Testis (tissue), 3 donors: ENCODE measurements around the gene HSDL1. TPM values are rescaled to one million over a fixed set of nuclear protein-coding genes. Genes with fewer than 3 reads are reported as not detected.
"Not testable (repeated sequence)": the region's sequence is repeated elsewhere in the genome, so short reads cannot be mapped to it uniquely, and the experiment has no call there.

Source experiments
- DNase-seq: peaks from one replicate; pipeline ENCODE4 v3.0.0-alpha.2; 2019
- H3K27ac ChIP-seq, 2 donors: fragments of 200-600 bp; sonication (generic); one replicate each; pipeline ENCODE4 v1.5.1; 2019
- H3K27me3 ChIP-seq: fragments of 200-600 bp; sonication (generic); one replicate; pipeline ENCODE4 v1.5.1; 2019
- H3K36me3 ChIP-seq: fragments of 200-600 bp; sonication (generic); one replicate; pipeline ENCODE4 v1.5.1; 2017; ENCODE audit warnings: low read depth; ENCODE audit errors: missing control alignments
- H3K4me1 ChIP-seq: fragments of 200-600 bp; sonication (generic); one replicate; pipeline ENCODE4 v1.5.1; 2019
- H3K4me3 ChIP-seq, 2 donors: fragments of 200-600 bp; sonication (generic); one replicate each; pipeline ENCODE4 v1.5.1; 2017 to 2019
- H3K9me3 ChIP-seq: fragments of 200-600 bp; sonication (generic); one replicate; pipeline ENCODE4 v1.5.1; 2017
- POLR2A ChIP-seq: fragments of 450-650 bp; IDR thresholded peaks from one replicate; pipeline ENCODE4 v1.6.1; 2017; ENCODE audit warnings: antibody characterized with exemption, mild to moderate bottlenecking, moderate library complexity
- WGBS, 2 donors: methylation state at CpG; one replicate each; pipeline ENCODE4 v1.1.5; 2018; 5-methylcytosine and 5-hydroxymethylcytosine counted together
- intact Hi-C: fragments of 100-400 bp; cut with DNase I; formaldehyde crosslinking; loops from one replicate; pipeline ENCODE4 v1.15.1; 2023; ENCODE audit warnings: low total_unique reads
- polyA plus RNA-seq: library from polyadenylated mRNA; stranded (reverse); fragments of 350-450 nt; fragmentation: Illumina TruSeq; extraction: RNeasy Lipid Tissue Mini Kit (QIAGEN cat#74804); gene quantifications from one replicate; pipeline ENCODE4 v1.2.3, GENCODE V29; 2014; ENCODE audit warnings: low read depth, low replicate concordance; ENCODE audit not compliant: insufficient read depth
- total RNA-seq, 2 donors: library from RNA; depleted of rRNA; stranded (reverse); fragments of >200 nt; gene quantifications; one replicate each; pipeline ENCODE4 v1.2.3, GENCODE V29; 2016
- TF ChIP-seq, protein P1 (sequence below), 3 experiments: fragments of 450-650 bp in 2 of 3; fragments of 200-600 bp in 1 of 3; sonication (generic) in 1 of 3; IDR thresholded peaks; one replicate each; pipeline ENCODE4 v1.5.1; 2016 to 2019; ENCODE audit warnings: antibody characterized with exemption in 3 of 3, mild to moderate bottlenecking in 2 of 3, moderate library complexity in 1 of 3

The HSDL1 gene
- total and polyA plus RNA-seq, 3 donors from 2014 or later, result 29.0 to 37.9 (median 31.3) TPM

DNA sequence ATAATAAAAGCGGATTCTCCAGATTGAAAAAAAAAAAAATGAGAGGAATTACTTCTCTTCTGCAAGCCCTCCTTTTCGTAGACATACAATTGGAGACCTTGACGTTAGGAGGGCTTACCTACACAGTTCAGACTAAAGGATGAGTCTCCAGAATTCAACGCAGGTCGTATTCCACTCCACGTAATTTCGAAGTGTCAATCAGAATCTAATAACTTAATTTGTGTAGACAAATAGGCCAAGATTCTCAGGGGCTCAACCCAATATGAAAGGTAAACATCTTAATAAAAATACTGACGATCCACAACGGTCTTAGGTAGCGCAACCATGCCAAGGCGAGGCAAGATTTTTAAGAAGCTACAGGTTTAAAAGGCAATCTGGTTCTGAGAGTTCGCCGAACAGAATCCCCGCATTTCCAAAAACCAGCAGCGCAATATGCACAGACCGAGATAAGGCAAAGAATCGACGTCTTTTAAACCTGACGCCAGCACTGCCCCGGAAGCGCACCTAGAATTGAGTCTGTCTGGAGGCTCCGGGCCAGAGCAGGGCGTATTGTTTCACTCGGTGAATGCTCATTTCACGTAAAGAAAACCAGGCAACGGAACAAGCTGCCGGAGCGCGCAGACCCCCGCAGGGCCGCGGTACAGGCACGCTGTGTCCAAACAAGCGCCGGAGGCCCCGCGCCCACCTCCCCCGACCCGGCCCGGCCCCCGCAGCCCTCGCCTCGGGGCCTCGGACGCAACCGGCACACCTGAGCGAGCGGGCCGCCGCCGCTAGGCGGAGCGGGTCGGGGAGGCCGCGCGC, 28.9 kb downstream of the HSDL1 start:
- intact Hi-C loops, result loop anchor here (2.0 kb wide), 1 partner anchor 29 kb away; no protein-coding TSS in a partner anchor
- Histone ChIP-seq H3K36me3 (no peaks in the 10 kb centered on the region), H3K4me1 (peaks cover 10% of the 10 kb centered on the region), H3K9me3 (no peaks in the 10 kb centered on the region), H3K27ac (peak overlapping the region; percentile 81 to 93), H3K4me3 (peak overlapping the region; percentile 97), H3K27me3 (no peaks in the 10 kb centered on the region)
- WGBS, 2 donors, result 1 to 2% methylated on average over 23 to 57 of the region's 57 CpGs
- peak; percentile 73 for DNase-seq
- no peak for TF ChIP-seq POLR2A
- TF ChIP-seq, protein P1, sequence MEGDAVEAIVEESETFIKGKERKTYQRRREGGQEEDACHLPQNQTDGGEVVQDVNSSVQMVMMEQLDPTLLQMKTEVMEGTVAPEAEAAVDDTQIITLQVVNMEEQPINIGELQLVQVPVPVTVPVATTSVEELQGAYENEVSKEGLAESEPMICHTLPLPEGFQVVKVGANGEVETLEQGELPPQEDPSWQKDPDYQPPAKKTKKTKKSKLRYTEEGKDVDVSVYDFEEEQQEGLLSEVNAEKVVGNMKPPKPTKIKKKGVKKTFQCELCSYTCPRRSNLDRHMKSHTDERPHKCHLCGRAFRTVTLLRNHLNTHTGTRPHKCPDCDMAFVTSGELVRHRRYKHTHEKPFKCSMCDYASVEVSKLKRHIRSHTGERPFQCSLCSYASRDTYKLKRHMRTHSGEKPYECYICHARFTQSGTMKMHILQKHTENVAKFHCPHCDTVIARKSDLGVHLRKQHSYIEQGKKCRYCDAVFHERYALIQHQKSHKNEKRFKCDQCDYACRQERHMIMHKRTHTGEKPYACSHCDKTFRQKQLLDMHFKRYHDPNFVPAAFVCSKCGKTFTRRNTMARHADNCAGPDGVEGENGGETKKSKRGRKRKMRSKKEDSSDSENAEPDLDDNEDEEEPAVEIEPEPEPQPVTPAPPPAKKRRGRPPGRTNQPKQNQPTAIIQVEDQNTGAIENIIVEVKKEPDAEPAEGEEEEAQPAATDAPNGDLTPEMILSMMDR (IDR thresholded peaks at IDR 0.05), result peak in 1 of 3 experiments; percentile 16

DNA sequence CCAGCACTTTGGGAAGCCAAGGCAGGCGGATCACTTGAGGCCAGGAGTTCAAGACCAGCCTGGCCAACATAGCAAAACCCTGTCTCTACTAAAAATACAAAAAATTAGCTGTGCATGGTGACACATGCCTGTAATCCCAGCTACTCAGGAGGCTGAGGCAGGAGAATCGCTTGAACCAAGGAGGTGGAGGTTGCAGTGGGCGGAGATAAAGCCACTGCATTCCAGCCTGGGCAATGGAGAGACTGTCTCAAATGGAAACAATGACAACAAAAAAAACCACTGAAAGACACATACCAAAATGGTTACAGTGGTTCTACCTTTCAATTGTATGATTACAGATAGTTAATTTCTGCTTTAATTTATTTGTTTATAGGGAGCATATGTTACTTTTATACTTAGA, 33.0 kb downstream of the HSDL1 start:
- H3K27me3 ChIP-seq, H3K9me3 ChIP-seq, H3K4me3 ChIP-seq, H3K36me3 ChIP-seq, DNase-seq, H3K27ac ChIP-seq, intact Hi-C loops, H3K4me1 ChIP-seq: not testable (repeated sequence)
- WGBS, 2 donors, result 83 to 90% methylated on average over 3 of the region's 3 CpGs

DNA sequence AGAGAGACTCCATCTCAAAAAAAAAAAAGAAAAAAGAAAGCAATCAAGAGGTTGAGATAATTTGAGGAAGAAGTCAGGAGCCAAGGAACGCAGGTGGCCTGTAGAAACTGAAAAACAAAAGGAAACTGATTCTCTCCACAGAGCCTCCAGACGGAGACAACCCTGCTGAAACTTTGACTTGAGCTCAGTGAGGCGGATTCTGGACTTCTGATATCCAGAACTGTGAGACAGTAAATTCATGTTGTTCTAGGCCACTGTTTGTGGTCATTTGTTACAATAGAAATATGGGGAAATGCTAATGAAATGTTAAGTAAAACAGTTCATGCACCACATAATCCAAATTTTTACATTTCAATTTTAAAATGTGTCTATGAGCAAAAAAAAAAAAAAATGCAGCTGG, 33.5 kb downstream of the HSDL1 start:
- H3K36me3 ChIP-seq, result no peaks in the 10 kb centered on the region
- H3K27me3 ChIP-seq, result no peaks in the 10 kb centered on the region
- DNase-seq, result no peak
- intact Hi-C loops, result no loop called here
- no peaks in the 10 kb centered on the region for H3K9me3 ChIP-seq
- no peak for TF ChIP-seq POLR2A
- TF ChIP-seq, protein P1 (IDR thresholded peaks at IDR 0.05), result no peak
- 71 to 76% methylated on average over 3 of the region's 3 CpGs for WGBS, 2 donors
- H3K4me3 ChIP-seq, result no peak overlapping the region
- H3K4me1 ChIP-seq, result peaks cover 8% of the 10 kb centered on the region
- no peak overlapping the region for H3K27ac ChIP-seq

DNA sequence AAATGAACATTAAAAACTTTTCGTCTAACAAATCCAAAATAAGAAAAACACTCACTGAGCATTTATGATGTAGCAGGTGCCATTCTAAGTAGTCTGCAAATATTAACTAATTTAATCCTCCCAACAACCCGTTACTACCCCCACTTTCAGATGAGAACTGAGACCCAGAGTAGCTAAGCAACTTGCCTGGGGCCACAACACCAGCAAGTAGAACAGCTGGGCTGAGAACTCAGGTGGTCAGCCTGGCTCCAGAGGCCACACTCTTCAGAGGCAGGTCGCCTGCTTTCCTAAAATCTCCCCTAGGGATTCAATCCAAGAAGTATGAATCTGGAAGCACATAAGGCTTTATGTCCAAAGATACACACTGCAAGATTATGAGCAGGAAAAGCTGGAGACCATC, 34.5 kb downstream of the HSDL1 start:
- TF ChIP-seq, protein P1 (IDR thresholded peaks at IDR 0.05), result no peak
- no peak for TF ChIP-seq POLR2A
- intact Hi-C loops, result no loop called here

DNA sequence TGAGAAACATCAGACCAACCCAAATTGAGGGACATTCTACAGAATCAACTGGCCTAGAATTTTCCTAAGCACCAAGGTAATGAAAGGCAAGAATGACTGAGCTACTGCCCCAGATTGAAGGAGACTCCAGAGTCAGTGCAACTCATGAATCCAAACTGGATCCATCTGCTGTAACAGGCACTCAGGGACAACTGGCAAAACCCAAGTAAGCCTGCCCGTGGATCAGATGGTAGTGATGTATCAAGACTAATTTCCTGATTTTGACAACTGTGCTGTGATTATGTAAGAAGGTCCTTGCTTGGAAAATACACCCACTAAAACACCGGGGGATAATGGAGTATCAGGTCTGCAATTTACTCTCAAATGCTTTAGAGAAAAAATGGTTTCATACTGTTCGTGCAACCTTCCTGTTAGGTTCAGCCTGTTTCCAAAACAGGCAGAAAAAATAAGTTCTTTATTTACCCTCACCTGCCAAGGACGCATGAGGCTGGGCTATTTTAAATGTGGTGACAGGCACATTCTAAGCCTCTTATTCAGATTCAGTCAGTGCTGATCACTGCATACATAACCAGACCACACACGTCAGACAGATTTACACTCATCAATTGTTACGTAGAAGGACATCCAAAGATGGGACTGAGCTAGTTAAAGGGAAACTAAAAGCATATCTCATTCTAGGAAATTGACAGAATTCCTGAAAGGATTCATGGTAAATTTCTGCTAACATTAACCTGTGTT, 35.2 kb downstream of the HSDL1 start:
- no peaks in the 10 kb centered on the region for H3K9me3 ChIP-seq
- intact Hi-C loops, result no loop called here
- 62 to 71% methylated on average over 6 of the region's 6 CpGs for WGBS, 2 donors
- no peaks in the 10 kb centered on the region for H3K27me3 ChIP-seq
- H3K27ac ChIP-seq, result no peak overlapping the region
- no peak for DNase-seq
- no peaks in the 10 kb centered on the region for H3K36me3 ChIP-seq
- no peak overlapping the region for H3K4me3 ChIP-seq
- TF ChIP-seq POLR2A, result no peak
- TF ChIP-seq, protein P1 (IDR thresholded peaks at IDR 0.05), result no peak
- peaks cover 2% of the 10 kb centered on the region for H3K4me1 ChIP-seq

More for the DNA sequence above, 34.5 kb downstream of the HSDL1 start:
- H3K27ac ChIP-seq, result no peak overlapping the region
- 86 to 93% methylated on average over 3 of the region's 3 CpGs for WGBS, 2 donors
- H3K4me1 ChIP-seq, result peaks cover 6% of the 10 kb centered on the region
- no peak for DNase-seq
- H3K4me3 ChIP-seq, result no peak overlapping the region
- no peaks in the 10 kb centered on the region for H3K27me3 ChIP-seq
- no peaks in the 10 kb centered on the region for H3K36me3 ChIP-seq
- no peaks in the 10 kb centered on the region for H3K9me3 ChIP-seq
